ENCODE results near the gene DNAH14. TPM values are rescaled to one million over a fixed set of nuclear protein-coding genes. Genes with fewer than 3 reads are reported as not detected.

DNAH14 gene
- total and polyA plus RNA-seq, 2 of the 13 experiments (the other 11 are each of a cell fraction or from before 2014, with no cell fraction given), result 4.5 to 27.5 TPM

GRCh38 chr1:225228871-225229303, 299.4 kb downstream of the DNAH14 start (continued):
- TF ChIP-seq ZNF281 (CRISPR knock-in tag; IDR thresholded peaks at IDR 0.05; ENCODE audit: borderline replicate concordance), result peak; percentile 45; the same call in 1 of the 2 replicates
- TF ChIP-seq ERF (CRISPR knock-in tag; IDR thresholded peaks at IDR 0.05), result peak; percentile 72; the same call in 1 of the 2 replicates
- peak; percentile 95 for TF ChIP-seq NR2F2 (IDR thresholded peaks at IDR 0.05; ENCODE audit: borderline replicate concordance, low read depth)
- TF ChIP-seq CHCHD3 (CRISPR knock-in tag; IDR thresholded peaks at IDR 0.05), result no peak
- no peak for TF ChIP-seq TRIM24 (CRISPR knock-in tag; IDR thresholded peaks at IDR 0.05)
- no peak for TF ChIP-seq TEF (CRISPR knock-in tag; IDR thresholded peaks at IDR 0.05)
- 0 out of 2 replicates have a peak, but pooled peaks have one; percentile 29 for TF ChIP-seq ZBTB2 (CRISPR knock-in tag; IDR thresholded peaks at IDR 0.05; ENCODE audit: low read depth)
- peak; percentile 53; the same call in 1 of the 2 replicates for TF ChIP-seq ZNF12 (CRISPR knock-in tag; IDR thresholded peaks at IDR 0.05)
- no peak; the same call in 1 of the 2 replicates for TF ChIP-seq MAFF (IDR thresholded peaks at IDR 0.05; ENCODE audit: low read depth, low read length)
- 0 out of 2 replicates have a peak, but pooled peaks have one; percentile 27 for TF ChIP-seq ZNF605 (CRISPR knock-in tag; IDR thresholded peaks at IDR 0.05)
- no peak for TF ChIP-seq JARID2 (CRISPR knock-in tag; IDR thresholded peaks at IDR 0.05; ENCODE audit: insufficient replicate concordance)
- peak; percentile 58; the same call in 1 of the 2 replicates for TF ChIP-seq HOXA3 (CRISPR knock-in tag; IDR thresholded peaks at IDR 0.05)
- TF ChIP-seq ARNTL (CRISPR knock-in tag; IDR thresholded peaks at IDR 0.05), result 0 out of 2 replicates have a peak, but pooled peaks have one; percentile 41
- TF ChIP-seq ARNT (IDR thresholded peaks at IDR 0.05), result no peak
- no peak for TF ChIP-seq ZBTB39 (CRISPR knock-in tag; IDR thresholded peaks at IDR 0.05)
- TF ChIP-seq SRSF9 (IDR thresholded peaks at IDR 0.05; ENCODE audit: borderline replicate concordance, insufficient read depth, low read depth, low read length, poor library complexity, severe bottlenecking), result no peak
- TF ChIP-seq ZNF775 (CRISPR knock-in tag; IDR thresholded peaks at IDR 0.05; ENCODE audit: borderline replicate concordance), result no peak
- TF ChIP-seq HHEX (CRISPR knock-in tag; IDR thresholded peaks at IDR 0.05), result peak; percentile 98
- peak; percentile 31; the same call in 1 of the 2 replicates for TF ChIP-seq ZNF292 (CRISPR knock-in tag; IDR thresholded peaks at IDR 0.05; ENCODE audit: borderline replicate concordance, low read depth)
- no peak for TF ChIP-seq ZNF720 (CRISPR knock-in tag; IDR thresholded peaks at IDR 0.05)
- TF ChIP-seq ZFAT (CRISPR knock-in tag; conservative IDR thresholded peaks at IDR 0.05), result no peak
- TF ChIP-seq RBM39 (IDR thresholded peaks at IDR 0.05; ENCODE audit: low read depth, low read length, poor library complexity, severe bottlenecking), result no peak
- no peak for TF ChIP-seq SMAD1 (CRISPR knock-in tag; IDR thresholded peaks at IDR 0.05; ENCODE audit: borderline replicate concordance, low read depth)
